Measurements from ENCODE around the gene TRPM2.
A peak's percentile ranks its signal among the peaks of the same experiment; 100 is the strongest.
"Not testable (repeated sequence)": the region's sequence is repeated elsewhere in the genome, so short reads cannot be mapped to it uniquely, and the experiment has no call there.

Gene TRPM2

DNA sequence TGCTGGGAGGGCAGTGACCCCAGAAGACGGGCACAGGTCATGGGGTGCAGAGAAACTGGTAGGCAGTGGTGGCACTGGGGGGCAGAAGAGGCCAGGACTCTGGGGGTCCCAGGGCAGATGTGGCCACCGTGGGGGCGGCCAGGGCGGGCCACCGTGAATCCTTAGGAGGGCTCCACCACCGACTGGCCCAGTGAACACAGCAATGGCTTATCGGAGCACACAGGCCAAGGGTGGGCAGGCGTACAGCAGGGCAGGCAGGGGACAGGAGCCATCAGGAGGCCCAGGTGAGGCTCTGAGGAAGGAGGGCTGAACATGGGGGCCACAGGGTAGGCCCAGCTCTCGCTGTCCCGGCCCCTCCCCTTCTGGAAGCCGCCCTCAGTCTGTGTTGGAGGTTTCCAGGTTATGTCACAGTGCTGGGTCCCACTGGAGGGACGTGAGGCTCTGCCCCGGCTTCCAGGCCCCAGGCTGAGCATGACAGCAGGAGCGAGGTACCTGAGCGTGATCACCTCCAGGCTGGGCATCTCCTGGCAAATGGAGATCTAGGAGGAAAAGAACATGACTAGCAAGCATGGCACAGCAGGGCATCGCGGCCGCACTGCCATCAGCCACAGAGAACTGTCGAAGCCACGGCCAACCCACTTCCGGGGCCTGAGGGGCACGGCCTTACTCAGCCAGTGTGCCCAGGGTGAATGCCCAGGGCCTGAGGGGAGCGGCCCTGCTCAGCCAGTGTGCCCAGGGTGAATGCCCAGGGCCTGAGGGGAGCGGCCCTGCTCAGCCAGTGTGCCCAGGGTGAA lies 18.0 kb upstream of the TRPM2 start:
- no peak for DNase-seq (ENCODE audit: low spot score)

DNA sequence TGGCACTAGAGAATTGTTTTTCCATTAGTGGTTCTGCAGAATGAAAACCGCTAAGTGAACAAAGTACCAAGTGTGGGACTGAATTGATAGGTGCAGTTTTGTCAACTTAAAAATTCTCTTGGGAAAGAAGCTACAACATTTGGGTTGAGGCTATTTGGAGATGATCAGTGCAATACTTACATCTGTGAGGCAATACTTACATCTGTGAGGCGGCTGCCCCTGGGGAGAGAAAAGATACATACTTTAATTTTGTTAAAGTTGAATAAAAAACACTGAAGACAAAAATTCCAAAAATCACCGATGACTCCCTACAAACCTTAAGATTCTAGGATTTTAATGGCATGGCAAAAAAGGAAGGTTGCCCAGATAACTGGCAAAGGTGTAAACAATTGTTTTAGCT lies 16.0 kb upstream of the TRPM2 start:
- no peak for DNase-seq (ENCODE audit: low spot score)

DNA sequence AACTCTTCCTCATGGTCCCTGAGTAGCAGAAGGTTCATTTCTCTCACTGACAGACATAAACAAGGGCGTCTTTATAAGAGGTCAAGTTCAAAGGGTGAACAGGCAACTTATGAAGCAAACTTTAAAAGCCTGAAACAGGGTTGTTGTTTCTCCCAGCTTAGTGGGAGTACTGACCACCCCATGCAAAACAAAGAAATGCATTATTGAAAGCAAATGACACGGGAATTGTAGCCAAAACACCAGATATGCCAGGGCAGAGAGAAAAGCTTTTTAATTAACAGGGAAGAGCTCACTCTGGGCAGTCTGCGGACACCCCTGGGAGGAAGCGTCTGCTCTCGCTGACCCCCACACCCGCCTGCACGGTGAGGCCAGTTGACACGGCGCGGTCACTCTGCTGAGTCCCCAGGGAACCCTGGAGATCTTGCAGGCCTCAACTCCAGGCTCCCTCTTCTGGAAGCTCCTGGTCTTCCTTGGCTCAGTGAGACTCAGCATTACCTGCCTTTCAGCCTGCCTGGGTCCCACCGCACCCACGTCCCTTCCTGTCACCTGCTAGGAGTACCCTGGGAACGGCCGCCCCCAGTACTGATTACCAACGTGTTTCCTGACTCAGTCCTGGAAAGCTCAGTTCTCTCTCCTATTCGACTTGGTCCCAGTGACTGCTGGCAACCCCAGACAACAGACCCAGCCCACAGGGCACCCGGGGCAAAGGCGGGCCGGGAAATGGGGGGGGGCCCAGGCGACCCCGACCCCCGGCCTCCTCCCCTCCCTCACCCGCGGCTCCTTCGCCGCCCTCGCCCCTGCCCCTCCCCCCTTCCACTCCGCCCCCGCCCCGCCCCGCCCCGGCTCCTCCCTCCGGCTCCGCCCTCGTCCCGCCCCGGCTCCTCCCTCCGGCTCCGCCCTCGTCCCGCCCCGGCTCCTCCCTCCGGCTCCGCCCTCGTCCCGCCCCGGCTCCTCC lies 15.2 kb upstream of the TRPM2 start:
- peak; percentile 78 for DNase-seq (ENCODE audit: low spot score)

DNA sequence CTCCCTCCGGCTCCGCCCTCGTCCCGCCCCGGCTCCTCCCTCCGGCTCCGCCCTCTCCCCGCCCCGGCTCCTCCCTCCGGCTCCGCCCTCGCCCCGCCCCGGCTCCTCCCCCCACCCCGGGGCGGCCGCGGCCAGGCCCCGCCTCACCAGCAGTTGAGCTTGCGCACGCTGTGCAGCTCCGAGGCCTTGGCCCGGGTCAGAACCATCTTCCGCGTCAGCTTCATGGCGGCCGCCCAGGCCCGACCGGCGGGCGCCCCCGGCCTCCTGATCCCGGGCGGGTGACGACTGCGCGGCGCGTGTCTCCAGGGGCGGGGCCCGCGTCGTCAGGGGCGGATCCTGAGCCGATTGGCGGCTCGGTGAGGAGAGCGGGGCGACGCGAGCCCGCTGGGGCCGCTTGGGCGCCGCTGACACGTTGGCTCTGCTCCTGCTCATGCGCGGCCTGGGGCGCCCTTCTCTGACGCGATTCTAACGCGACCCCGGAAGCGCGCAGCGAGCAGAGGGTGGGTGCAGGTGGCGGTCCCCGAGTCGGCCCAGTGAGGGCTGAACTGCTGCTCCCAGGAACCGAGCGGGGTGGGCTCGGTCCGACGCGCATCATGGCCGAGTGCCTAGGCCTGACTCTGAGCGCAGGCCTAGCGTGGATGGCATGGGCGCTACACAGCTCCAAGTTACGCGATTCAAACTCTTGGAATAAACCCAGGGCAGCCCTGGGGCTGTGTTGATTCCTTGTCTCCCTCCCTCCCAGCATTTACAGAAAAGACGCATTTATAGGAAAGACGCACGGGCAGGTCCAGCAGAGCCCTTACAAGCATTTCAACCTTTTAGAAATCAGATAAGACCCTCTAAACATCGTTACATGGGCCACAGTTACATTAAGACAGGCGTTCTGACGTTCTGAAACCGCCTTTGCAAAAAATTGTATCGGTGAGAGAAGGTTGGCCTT lies 14.2 kb upstream of the TRPM2 start, which contains the start of gene CFAP410:
CFAP410 (minus strand) TSS at position 420 of the 940 bp plus-strand sequence; CDS start at position 224, 196 bp downstream.
- DNase-seq (ENCODE audit: low spot score), result peak; percentile 97

DNA sequence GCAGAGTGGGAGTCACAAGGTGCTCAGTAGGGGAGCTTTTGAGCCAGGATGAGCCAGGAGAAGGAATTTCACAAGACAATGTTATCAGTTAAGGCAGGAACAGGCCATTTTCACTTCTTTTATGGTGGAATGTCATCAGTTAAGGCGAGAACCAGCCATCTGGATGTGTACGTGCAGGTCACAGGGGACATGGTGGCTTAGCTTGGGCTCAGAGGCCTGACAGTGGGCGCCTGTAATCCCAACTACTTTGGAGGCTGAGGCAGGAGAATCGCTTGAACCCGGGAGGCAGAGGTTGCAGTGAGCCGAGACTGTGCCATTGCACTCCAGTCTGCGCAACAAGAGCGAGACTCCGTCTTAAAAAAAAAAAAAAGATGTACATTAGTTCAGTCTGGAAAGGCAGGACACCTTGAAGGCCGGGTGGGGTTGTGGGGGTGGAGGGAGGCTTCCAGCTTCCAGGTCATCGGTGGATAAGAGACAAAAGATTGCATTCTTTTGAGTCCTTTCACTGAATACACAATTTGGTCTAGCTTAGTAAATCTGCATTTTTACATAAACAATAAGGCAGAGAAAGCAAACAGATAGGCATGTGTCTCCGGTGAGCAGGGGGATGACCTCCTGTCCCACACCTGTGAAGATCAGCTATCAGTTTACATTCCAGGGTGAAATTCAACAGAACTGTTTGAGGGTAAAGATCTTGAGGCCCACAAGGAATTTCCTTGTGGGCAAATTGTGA lies 11.5 kb upstream of the TRPM2 start:
- DNase-seq (ENCODE audit: low spot score), result not testable (repeated sequence)

DNA sequence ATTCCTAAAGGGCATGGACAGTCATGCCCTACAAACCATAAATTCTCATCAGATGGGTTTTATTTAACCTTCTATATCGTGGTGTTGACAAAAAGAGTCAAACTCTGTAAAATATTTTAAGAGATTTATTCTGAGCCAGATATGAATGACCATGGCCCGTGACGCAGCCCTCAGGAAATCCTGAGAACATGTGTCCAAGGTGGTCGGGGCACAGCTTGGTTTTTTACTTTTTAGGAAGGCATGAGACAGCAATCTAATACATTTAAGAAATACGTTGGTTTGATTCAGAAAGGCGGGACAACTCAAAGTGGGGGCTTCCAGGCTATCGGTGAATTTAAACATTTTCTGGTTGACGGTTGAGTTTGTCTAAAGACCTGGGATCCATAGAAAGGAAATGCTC lies 10.4 kb upstream of the TRPM2 start:
- not testable (repeated sequence) for DNase-seq (ENCODE audit: low spot score)

DNA sequence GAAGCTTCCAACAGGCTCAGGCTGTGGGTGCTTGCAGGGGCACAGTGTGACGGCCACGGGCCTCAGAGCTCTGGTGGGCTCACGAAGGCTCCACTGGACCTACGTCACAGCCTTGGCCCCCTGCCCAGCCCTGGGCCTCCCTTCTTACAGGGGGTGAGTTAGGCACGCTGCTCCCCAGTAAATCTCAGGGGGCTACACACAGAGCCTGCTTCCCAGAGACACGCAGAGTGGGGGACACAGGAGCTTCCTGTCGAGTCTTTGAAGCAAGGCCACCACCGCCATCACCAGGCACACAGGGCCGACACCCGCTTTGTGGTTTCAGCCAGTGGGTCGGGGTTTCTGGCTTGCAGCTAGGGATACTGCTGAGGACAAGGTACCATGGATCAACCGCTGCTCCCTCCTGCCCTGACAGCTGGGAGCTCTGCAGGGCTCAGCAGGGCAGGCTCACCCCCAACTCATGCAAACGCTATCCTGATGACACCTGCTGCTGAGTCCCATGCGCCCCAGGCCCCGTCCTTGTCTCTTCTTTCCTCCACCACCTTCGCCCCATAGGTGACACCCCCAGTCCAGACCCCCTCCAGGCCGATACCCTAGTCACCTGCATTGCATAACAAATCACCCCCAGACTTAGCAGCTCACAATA lies 8.8 kb upstream of the TRPM2 start:
- DNase-seq (ENCODE audit: low spot score), result no peak

DNA sequence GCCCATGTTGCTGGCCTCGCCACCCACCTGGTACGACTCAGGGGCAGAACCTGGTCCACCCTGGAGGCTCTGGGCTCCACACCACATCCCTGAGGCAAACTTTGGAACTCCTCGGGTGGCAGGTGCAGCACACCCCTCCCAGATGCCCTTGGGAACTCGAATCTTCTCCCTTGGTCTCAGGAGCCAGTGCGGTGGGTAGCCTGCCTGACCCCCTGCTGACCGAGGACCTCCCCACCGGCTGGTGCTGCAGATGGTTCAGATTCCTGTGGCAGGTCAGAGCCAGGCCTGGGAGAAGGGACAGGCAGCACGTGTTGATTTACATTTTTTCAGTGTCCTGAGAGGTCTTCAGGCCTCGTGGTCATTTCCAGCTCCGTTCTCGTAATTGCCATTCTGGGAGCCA lies 7.9 kb upstream of the TRPM2 start:
- no peak for DNase-seq (ENCODE audit: low spot score)

DNA sequence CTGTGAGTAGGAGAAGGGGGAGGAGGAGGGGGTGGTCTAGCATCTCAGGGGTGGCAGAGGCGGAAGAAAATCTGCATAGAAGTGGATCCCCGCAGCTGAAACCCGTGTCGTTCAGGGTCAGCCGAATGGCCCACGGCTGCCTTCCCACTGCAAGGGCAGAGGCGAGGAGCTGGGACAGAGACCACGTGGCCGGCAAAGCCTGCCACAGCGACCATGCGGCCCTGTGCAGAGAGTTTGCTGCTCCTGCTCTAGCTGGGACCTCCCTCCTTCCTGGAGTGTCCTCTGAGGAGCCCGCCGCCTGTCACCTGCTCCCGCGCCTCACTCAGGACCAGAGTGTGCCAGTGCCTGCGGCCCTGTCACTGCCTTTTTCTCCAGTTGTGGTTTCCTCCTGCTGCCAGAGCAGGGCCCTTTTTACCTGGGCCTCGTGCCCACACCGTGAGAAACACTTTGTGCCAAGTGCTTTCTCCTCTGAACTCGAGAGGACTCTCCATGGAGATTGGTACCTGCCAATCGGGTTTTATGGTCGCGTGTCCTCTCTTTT lies 5.4 kb upstream of the TRPM2 start:
- no peak for DNase-seq (ENCODE audit: low spot score)

DNA sequence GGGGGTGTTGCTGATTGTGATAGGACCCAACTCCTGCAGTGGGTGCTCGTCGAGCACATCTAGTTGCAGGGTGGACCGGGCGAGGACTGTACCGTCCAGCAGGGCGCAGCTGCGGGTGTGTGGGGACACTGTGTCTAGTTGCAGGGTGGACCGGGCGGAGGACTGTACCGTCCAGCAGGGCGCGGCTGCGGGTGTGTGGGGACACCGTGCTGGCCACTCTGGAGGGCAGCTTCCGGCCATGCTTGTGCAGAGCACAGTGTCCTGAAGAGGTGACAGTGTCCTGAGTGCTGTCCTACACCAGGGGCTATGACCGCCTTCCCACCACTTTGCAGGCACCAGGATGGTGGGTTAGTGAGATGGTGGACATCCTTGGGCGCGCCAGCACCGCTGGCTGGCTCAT lies 4.6 kb upstream of the TRPM2 start:
- DNase-seq (ENCODE audit: low spot score), result no peak

DNA sequence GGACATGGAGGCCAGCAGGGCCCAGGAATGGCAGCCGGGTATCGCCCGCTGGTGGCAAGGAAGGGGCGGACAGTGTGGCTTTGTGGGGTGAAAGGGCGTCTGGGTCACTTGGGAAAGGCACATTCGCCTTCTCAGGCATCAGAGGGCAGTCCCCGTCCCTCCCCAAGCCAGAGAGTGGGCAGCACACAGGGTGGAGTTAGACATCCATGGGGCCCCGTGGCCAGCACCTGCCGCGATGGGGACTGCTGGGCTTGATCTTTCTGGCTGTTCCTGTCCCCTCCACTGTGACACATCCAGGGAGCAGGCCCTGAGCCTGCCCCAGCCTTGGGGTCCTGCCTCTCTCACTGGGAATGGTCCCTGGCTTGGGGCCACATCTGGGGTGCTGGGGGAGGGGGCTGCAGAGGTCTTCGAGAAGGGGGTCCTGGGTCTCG lies 4.0 kb upstream of the TRPM2 start:
- DNase-seq (ENCODE audit: low spot score), result no peak

DNA sequence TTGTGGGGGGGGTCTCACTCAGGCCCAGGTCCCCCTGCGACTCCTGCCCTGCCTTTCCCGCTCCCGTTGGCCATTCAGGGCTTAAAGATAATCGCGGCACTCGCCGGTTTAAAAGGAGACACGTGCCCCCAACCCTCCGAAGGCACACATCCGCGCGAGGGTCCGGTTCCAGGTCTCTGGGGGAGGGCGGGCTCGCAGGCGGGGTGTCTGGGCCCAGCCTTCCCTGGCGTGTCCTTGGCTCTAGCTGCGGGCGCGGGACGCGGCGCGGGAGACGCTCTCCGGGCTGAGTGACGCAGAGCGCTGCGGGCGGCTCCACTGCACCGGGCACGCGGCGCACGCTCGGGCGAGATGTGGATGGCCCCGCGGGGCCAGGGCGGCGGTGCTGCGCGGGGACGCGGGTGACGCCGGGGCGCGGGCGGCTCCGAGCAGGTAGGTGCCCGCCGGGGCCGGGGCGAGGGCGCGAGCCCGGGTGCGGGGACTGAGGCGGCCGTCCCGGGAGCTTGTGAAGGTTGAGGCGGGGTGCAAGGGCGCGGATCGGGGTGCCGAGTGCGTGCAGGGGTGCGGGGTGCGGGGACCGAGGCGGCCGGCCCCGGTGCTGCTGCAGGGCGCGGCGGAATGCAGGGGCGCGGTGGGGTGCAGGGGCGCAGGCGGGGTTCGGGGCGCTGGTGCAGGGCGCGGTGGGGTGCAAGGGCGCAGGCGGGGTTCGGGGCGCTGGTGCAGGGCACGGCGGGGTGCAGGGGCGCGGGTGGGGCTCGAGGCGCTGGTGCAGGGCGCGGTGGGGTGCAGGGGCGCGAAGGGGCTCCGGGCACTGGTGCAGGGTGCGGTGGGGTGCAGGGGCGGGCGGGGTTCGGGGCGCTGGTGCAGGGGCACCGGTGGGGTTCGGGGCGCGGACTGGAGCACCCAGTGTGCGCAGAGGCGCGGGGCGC lies 3.3 kb upstream of the TRPM2 start:
- no peak for DNase-seq (ENCODE audit: low spot score)

DNA sequence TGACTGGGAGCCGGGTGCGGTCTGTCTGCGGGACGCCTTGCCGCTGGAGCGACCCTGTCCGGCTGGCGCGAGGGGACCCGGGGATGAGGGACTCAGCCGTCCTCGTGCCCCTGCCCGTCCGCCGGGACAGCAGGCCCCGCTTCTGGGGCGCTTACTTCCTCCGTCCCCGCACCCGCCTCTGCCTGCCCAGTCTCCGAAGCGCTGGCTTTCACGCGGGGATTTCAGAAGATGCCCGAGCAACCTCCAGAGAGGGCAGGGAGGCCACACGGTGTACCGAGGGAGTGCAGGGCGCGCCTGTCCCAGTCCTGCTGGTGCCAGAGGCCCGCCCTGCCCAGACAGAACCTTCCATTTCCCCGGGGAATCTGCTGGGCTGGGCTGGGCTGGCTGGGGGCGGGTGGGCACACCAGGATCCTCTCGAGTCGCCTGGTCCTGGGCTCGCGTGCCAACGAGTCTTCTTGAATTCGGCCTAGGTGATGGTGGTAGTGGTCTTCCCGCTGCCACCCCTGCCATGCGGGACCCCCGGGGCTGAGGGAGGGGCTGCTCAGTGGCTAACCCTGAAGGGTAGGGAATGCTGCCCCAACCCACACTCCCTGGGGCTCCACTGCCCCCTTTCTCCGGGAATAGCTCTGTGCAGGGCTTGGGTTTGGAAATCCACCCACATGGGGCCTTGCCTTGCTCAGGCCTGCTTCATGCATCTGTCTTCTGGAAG lies 2.5 kb upstream of the TRPM2 start:
- no peak for DNase-seq (ENCODE audit: low spot score)

DNA sequence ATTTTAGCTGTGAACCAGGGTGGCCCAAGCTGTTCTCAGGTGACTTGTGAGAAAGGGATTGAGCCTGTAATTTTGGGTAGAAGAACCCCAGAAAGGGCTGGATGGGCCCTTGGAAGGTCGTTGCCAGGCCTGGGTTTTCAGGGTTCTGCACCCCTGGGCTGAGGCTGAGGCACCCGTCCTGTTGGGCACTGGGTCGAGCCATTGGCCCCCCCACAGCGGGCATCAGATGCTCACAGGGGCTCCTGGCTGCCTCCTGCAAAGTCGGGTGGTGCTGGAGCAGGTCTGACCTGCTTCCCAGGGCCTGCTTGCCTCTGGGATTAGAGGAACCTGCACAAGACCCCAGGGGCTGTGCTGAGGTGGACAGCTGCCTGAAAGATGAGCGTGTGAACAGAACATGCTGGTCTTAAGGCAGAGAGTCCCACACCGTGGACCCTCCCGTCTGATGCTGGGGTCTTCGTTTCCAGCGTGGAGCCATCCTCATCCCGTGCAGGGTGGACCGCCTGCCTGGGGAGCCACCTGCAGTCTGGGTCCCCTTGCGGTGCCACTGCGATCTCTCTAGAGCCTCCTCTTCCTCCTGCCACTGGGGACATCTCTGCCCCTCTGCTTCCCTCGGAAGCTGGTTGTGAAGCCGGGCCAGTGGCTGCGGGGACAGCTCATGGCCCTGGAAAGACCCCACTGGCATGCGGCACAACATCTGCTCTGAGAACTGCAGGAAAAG lies 1.7 kb upstream of the TRPM2 start:
- no peak for DNase-seq (ENCODE audit: low spot score)

DNA sequence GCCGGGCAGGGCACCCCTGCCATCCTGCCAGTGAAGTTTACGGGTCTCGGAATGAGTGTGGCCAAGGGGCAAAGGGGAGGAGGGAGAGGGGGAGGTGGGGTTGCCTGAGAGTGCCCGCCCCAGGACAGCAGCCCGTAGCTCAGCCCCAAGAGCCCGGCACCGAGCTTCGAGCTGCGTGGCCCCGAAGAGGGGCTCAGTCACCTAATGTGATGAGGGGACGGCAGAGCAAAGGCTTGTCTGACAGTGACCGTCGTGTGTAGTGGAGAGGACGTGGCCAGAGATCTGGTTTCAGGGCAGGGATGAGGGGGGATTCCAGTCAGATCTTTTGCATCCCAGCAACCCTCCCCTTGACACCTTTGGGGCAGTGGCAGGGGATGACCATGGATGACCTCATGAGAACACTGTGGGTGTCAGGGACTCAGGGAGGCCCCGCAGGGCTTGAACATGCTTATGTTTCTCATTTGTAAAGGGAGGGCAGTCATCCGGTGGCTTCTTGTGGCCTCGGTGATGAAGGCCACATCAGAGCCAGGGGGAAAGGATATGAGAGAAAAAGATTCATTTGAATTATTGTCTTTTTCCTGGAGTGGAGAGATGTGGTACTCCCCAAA lies 1.1 kb upstream of the TRPM2 start:
- no peak for DNase-seq (ENCODE audit: low spot score)

DNA sequence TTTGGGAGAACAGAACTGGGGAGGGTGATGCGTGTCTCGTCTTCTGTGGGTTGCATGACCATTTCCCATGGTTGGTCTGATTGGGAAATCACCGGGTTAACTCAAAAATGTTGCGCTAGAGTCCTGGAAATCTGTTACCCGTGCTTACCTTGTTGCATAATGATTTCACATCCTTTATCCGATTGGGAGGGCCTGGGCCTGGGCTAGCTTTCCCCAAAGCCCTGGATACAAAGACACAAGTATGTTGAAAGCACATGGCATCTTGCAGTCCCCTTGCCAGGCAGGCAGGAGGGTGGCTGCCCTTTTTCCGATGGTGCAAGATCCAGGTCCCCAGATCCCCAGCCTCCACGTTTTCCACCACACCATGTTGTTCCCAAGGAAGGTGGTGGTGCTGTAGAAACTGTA lies 582 bp downstream of the TRPM2 start:
- no peak for DNase-seq (ENCODE audit: low spot score)

All from iPS-NIHi11 (cell line).